Peyer's patch (tissue), 4 donors: ENCODE data around the gene CEP128.

ENCODE experiments used
- CTCF ChIP-seq, 6 experiments: fragments of 450-650 bp in 4 of 6; fragments of 200-600 bp in 2 of 6; sonication (generic) in 1 of 6; IDR thresholded peaks; one replicate each; pipeline ENCODE4 v1.5.1; 2017 to 2019; ENCODE audit warnings: antibody characterized with exemption in 6 of 6, mild to moderate bottlenecking in 3 of 6, moderate library complexity in 1 of 6
- POLR2A ChIP-seq, 2 donors: fragments of 450-650 bp; IDR thresholded peaks; one replicate each; pipeline ENCODE4 v1.5.1; 2017; ENCODE audit warnings: antibody characterized with exemption in 2 of 2, mild to moderate bottlenecking in 2 of 2, moderate library complexity in 2 of 2

DNA sequence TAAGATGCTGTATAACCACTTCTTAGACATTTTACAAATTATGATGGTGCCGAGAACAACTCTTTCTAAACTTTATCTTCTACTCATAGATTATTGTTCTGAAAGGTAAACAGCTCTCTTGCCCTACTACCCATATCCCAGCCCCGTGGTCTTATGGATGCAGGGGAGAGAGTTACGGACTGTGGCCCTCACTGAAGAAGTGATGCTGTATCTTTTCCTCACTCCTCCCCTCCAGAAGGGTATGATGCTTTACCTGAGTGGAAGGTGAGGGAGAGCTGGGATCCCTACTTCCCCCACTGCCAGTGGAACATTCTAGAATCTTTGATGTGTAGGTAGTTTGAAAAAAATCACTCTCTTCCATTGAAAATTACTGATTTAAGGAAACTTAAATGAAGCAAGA, 17.4 kb upstream of the CEP128 start:
- no peak for TF ChIP-seq CTCF (IDR thresholded peaks at IDR 0.05)
- no peak for TF ChIP-seq POLR2A (IDR thresholded peaks at IDR 0.05)
